PC-3 (cell line): ENCODE results near the gene SH3RF3. TPM values are rescaled to one million over a fixed set of nuclear protein-coding genes. Genes with fewer than 3 reads are reported as not detected.

Source experiments
- ATAC-seq: fragments of 200-7000 bp; cut with Tn5 transposase; 2 replicates; pipeline ENCODE4 v1.9.1; 2020; ENCODE audit warnings: mild to moderate bottlenecking, moderate library complexity
- BruUV-seq: library from RNA; stranded (reverse); fragments of 400-500 nt; replicated peaks from 2 replicates; lab custom pipeline; 2021; lab: Mats Ljungman, UMichigan
- CTCF ChIA-PET: fragments of 300-600 bp; sonication (Branson Sonifier 250); formaldehyde crosslinking; loops from one replicate; lab custom pipeline; 2022; ENCODE audit warnings: antibody characterized with exemption; lab: Charles Lee
- POLR2A ChIA-PET: fragments of 300-600 bp; sonication (Branson Sonifier 250); formaldehyde crosslinking; loops from one replicate; lab custom pipeline; 2022; ENCODE audit warnings: antibody characterized with exemption; ENCODE audit not compliant: unreplicated experiment; lab: Charles Lee
- DNase-seq: peaks from one replicate; pipeline ENCODE4 v3.0.0-alpha.2; 2015
- H2AFZ ChIP-seq: fragments of 300-600 bp; sonication (generic); 2 replicates; pipeline ENCODE4 v1.6.0; 2016; ENCODE audit warnings: antibody characterized with exemption, low read length
- H3F3A ChIP-seq: fragments of 300-600 bp; sonication (generic); one replicate; pipeline ENCODE4 v1.6.0; 2017; ENCODE audit warnings: antibody characterized with exemption, low read length, control low read depth, mild to moderate bottlenecking; ENCODE audit not compliant: unreplicated experiment
- H3K27ac ChIP-seq: fragments of 300-600 bp; sonication (generic); 2 replicates; pipeline ENCODE4 v1.5.1; 2016; ENCODE audit warnings: mild to moderate bottlenecking, low read length
- H3K27me3 ChIP-seq: fragments of 300-600 bp; sonication (generic); 2 replicates; pipeline ENCODE4 v1.6.1; 2016; ENCODE audit warnings: low read length, mixed read lengths
- H3K36me3 ChIP-seq: fragments of 300-600 bp; sonication (generic); 2 replicates; pipeline ENCODE4 v1.6.1; 2016; ENCODE audit warnings: low read depth, mixed run types, low read length, mixed read lengths
- H3K4me1 ChIP-seq: fragments of 300-600 bp; sonication (generic); 2 replicates; pipeline ENCODE4 v1.5.1; 2016; ENCODE audit warnings: low read length; ENCODE audit not compliant: insufficient read depth
- H3K4me2 ChIP-seq: fragments of 300-600 bp; sonication (generic); 2 replicates; pipeline ENCODE4 v1.6.0; 2016; ENCODE audit warnings: low read length
- H3K4me3 ChIP-seq: fragments of 300-600 bp; sonication (generic); 2 replicates; pipeline ENCODE4 v1.5.1; 2016; ENCODE audit warnings: mild to moderate bottlenecking, low read length, mixed read lengths
- H3K79me2 ChIP-seq: fragments of 300-600 bp; sonication (generic); 2 replicates; pipeline ENCODE4 v1.6.1; 2017; ENCODE audit warnings: low read length, mixed read lengths
- H3K9ac ChIP-seq: fragments of 300-600 bp; sonication (generic); 2 replicates; pipeline ENCODE4 v1.6.0; 2016; ENCODE audit warnings: mild to moderate bottlenecking, low read length
- H3K9me2 ChIP-seq: fragments of 300-600 bp; sonication (generic); replicated peaks from 2 replicates; pipeline ENCODE4 v1.6.1; 2016; ENCODE audit warnings: mixed run types, low read length, mixed read lengths
- H3K9me3 ChIP-seq: fragments of 300-600 bp; sonication (generic); 2 replicates; pipeline ENCODE4 v1.6.1; 2016; ENCODE audit warnings: low read length, mixed read lengths
- H4K20me1 ChIP-seq: fragments of 300-600 bp; sonication (generic); 2 replicates; pipeline ENCODE4 v1.6.1; 2016; ENCODE audit warnings: low read length, mixed read lengths
- CTCF ChIP-seq: fragments of 300-600 bp; sonication (generic); conservative IDR thresholded peaks from 2 replicates; pipeline ENCODE4 v1.5.1; 2017; ENCODE audit warnings: antibody characterized with exemption, low read depth, mild to moderate bottlenecking, low read length
- EZH2 ChIP-seq: fragments of 300-600 bp; sonication (generic); IDR thresholded peaks from one replicate; pipeline ENCODE4 v1.6.1; 2017; ENCODE audit warnings: antibody characterized with exemption, mild to moderate bottlenecking, low read length; ENCODE audit not compliant: unreplicated experiment
- EZH2phosphoT487 ChIP-seq: fragments of 300-600 bp; sonication (generic); IDR thresholded peaks from 2 replicates; pipeline ENCODE4 v1.6.1; 2018; ENCODE audit warnings: mild to moderate bottlenecking, antibody characterized with exemption, low read length, borderline replicate concordance
- intact Hi-C: fragments of 100-400 bp; cut with micrococcal nuclease; formaldehyde crosslinking; loops from 2 replicates; pipeline ENCODE4 v1.9.0; 2023
- total RNA-seq: library from RNA; depleted of rRNA; stranded (reverse); fragments of >200 nt; gene quantifications from 2 replicates; pipeline ENCODE4 v1.2.3, GENCODE V29; 2014

Gene SH3RF3
- total RNA-seq, 1 experiment from 2014 or later, result 11.7 TPM

- no TSS peak for BruUV-seq
- Histone ChIP-seq H3K4me3 (no peak overlapping the region), H2AFZ (no peak overlapping the region), H3K9me3 (no peaks in the 10 kb centered on the region), H3K9ac (no peak overlapping the region), H3K27ac (no peak overlapping the region), H3F3A (no peaks in the 10 kb centered on the region), H3K27me3 (no peaks in the 10 kb centered on the region), H3K79me2 (no peaks in the 10 kb centered on the region), H3K4me2 (no peak overlapping the region), H3K9me2 (no peaks in the 10 kb centered on the region), H3K36me3 (no peaks in the 10 kb centered on the region), H4K20me1 (no peaks in the 10 kb centered on the region), H3K4me1 (no peaks in the 10 kb centered on the region)
- intact Hi-C loops, result loop anchor here (2.0 kb wide), 1 partner anchor 73 kb away; no protein-coding TSS in a partner anchor
- TF ChIP-seq EZH2, result no peak
- TF ChIP-seq CTCF, result no peak
- no peak for TF ChIP-seq EZH2phosphoT487
- DNase-seq (no peak), ATAC-seq (no peak)
- CTCF ChIA-PET, result no interaction called here
- POLR2A ChIA-PET, result no interaction called here
Measured at GRCh38 chr2:109507828-109508227, 378.8 kb downstream of the SH3RF3 start.

GRCh38 chr2:109508556-109508955 is 379.6 kb downstream of the SH3RF3 start:
- Histone ChIP-seq H3K9me2 (no peaks in the 10 kb centered on the region), H3K9me3 (no peaks in the 10 kb centered on the region), H3K79me2 (no peaks in the 10 kb centered on the region), H3K36me3 (no peaks in the 10 kb centered on the region), H3K27ac (no peak overlapping the region), H2AFZ (no peak overlapping the region), H3K4me3 (no peak overlapping the region), H3K4me1 (no peaks in the 10 kb centered on the region), H3K4me2 (no peak overlapping the region), H3K27me3 (no peaks in the 10 kb centered on the region), H3F3A (no peaks in the 10 kb centered on the region), H3K9ac (no peak overlapping the region), H4K20me1 (no peaks in the 10 kb centered on the region)
- ChIA-PET POLR2A (no interaction called here), CTCF (no interaction called here)
- no peak for DNase-seq
- TF ChIP-seq CTCF (no peak), EZH2 (no peak), EZH2phosphoT487 (no peak)
- no peak for ATAC-seq
- intact Hi-C loops, result no loop called here
- BruUV-seq, result no TSS peak

- H3K79me2 ChIP-seq, result no peaks in the 10 kb centered on the region
- POLR2A ChIA-PET, result no interaction called here
Measured at GRCh38 chr2:109510136-109511028, 381.4 kb downstream of the SH3RF3 start.

More at GRCh38 chr2:109510136-109511028, 381.4 kb downstream of the SH3RF3 start:
- Histone ChIP-seq H3K9me2 (no peaks in the 10 kb centered on the region), H3K9me3 (no peaks in the 10 kb centered on the region), H3K4me3 (no peak overlapping the region), H3K4me1 (peaks cover 10% of the 10 kb centered on the region), H3K27me3 (no peaks in the 10 kb centered on the region), H3K4me2 (no peak overlapping the region), H3K27ac (no peak overlapping the region), H3F3A (no peaks in the 10 kb centered on the region), H2AFZ (no peak overlapping the region), H3K9ac (no peak overlapping the region), H4K20me1 (no peaks in the 10 kb centered on the region), H3K36me3 (no peaks in the 10 kb centered on the region)
- ATAC-seq (peak; percentile 76), DNase-seq (peak; percentile 88)
- TF ChIP-seq EZH2phosphoT487, result no peak
- TF ChIP-seq EZH2, result no peak
- peak; percentile 94 for TF ChIP-seq CTCF
- CTCF ChIA-PET, result interaction anchor here (0.7 to 1.4 kb wide), 3 partner anchors 29 to 171 kb away, joined by 3 to 8 read pairs (median 5); no protein-coding TSS in a partner anchor
- no TSS peak for BruUV-seq
- intact Hi-C loops, result loop anchor here (1.0 kb wide), 1 partner anchor 382 kb away; no protein-coding TSS in a partner anchor
